HS-5 (cell line): ENCODE results near the gene IL25.
"Not testable (repeated sequence)": the region's sequence is repeated elsewhere in the genome, so short reads cannot be mapped to it uniquely, and the experiment has no call there.

Source experiments
- DNase-seq: peaks from one replicate; pipeline ENCODE4 v3.0.0-alpha.2; 2012; ENCODE audit warnings: low read depth

IL25 gene

DNA sequence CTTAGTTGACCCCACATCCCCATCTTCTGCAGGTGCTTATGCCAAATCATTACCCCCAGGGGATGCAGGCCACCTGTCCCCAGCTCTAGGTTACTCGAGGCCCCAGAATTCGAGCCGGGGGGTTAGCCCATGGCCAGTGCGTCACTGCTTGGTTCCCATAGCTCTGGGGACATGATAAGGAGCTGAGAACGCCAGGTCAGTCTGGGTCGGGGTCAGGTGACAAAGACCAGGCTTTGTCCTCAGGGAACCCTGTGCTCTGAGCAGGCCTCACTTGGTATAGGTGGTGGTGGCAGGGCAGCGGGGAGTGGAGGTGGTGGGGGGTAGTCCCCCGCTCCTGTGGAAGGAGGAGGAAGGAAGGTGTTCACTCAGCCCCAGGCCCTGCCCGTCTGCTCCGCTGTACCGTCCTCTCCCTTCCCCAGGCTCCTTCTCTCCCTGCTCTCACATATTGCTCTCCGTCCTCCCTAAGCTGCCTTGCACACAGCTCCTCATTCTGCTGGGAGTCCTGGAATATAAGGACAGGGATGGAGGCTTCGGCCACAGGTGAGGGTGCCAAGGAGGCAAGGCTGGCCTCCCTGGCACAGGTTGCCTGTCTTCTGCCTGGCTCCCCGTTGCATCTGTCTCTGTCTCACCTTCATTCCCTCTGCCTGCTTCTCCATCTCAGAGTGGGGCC is 37.5 kb downstream of the IL25 start:
- DNase-seq = no peak

DNA sequence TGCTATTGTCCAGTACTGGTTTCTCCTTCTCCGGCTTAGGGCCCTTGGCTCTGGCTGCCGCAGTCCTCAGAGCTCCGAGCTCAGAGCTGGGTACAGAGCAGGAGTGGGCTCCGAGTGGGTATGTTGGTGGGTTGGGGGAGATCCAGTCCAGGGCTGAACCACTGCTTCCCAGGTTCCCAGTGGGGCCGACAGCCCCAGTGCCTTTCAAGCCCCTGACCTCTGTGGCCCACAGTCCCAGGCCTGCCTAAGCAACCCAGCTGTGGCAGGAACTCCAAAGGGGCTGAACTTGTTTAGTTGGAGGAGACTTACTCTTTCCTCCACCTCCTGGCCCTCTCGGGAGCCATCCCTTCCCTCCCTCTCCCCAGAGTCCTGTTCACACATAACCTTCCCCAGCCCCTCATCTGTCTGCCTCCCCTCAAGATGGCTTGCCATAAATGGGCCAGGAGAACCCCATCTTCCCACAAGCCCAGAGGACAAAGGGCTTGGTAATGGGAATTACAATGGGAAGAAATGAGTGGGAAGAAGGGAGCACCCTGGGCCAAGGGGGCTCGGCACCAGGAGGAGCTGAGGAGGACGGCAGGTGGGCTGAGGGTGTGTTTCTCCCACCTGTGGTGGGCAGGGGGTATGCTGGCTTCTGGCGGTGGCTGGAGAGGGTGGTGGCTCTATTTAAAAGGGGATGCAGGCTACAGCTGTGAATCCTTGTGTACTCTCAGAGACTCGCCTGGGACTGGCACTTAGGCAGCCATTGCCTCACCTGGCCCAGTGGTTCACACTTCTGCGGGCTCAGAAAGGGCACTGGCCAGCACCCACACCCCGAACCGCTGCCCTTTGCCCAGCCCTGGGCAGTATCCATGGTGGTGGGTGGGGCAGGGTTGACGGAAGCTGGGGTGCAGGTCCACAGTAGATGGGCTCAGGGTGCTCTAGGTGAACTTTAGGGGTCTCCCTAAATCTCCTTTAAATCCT is 39.2 kb downstream of the IL25 start:
- no peak for DNase-seq

DNA sequence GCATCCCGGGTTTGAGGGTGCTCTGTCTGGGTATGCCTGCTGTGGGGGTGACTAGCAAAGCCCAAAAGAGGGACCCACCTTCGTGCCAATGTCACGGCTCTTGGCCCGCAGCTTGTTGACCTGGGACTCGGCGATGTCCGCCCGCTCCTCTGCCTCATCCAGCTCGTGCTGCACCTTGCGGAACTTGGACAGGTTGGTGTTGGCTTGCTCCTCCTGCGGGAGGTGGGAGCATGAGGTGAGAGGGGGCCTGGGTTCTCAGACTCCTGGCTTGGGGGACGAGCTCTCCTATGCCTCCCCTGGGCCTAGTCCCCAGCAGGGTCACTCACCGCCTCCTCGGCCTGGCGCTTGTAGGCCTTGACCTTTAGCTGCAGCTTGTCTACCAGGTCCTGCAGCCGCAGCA is 41.1 kb downstream of the IL25 start:
- DNase-seq = no peak

DNA sequence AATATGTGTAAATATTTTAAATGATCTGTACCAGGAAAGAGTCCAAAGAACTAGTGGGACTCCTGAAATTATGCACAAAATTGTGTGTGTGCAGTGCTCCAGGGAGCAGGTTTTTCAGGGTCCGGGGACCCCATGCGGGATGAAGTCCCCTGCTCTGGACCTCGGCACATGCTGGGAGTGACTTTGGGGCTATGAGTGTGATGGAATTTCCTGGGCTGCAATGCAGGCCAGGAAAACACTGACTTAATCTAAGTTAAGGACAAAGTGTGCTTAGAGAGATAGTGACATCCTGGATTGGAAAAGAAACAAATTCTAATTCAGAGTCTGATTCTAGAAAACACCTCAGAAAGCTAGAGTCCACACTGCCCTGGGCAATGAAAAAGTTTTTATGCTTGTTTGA is 41.6 kb downstream of the IL25 start:
- DNase-seq = no peak

DNA sequence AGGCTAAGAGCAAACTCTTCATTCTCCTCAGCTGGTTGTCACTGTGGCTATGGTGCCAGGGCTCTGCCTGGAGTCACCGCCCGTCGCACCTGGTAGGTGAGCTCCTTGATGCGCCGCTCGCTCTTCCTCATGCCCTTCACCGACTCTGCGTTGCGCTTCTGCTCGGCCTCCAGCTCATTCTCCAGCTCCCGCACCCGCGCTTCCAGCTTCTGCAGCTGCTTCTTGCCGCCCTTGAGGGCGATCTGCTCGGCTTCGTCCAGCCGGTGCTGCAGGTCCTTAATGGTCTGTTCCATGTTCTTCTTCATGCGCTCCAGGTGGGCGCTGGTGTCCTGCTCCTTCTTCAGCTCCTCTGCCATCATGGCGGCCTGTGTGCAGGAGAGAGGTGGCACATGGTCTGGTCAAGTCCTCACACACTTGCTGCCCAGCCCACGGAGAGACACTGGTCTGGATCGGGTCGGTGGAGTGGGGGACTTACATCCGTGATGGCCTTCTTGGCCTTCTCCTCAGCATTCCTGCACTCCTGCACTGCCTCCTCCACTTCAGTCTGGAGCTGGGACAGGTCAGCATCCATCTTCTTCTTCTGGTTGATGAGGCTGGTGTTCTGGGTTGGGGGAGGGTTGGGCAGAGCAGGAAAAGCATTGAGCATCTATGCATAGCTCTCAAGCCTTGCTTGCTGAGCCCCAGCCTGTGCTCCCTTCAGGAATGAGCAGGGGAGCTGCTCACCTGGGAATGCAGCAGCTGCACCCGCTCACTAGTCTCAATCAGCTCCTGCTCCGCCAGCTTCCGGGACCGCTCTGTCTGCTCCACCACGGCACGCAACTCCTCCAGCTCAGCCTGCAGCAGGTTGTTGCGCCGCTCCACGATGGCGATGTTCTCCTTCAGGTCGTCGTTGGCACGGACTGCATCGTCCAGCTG is 42.6 kb downstream of the IL25 start:
- no peak for DNase-seq

DNA sequence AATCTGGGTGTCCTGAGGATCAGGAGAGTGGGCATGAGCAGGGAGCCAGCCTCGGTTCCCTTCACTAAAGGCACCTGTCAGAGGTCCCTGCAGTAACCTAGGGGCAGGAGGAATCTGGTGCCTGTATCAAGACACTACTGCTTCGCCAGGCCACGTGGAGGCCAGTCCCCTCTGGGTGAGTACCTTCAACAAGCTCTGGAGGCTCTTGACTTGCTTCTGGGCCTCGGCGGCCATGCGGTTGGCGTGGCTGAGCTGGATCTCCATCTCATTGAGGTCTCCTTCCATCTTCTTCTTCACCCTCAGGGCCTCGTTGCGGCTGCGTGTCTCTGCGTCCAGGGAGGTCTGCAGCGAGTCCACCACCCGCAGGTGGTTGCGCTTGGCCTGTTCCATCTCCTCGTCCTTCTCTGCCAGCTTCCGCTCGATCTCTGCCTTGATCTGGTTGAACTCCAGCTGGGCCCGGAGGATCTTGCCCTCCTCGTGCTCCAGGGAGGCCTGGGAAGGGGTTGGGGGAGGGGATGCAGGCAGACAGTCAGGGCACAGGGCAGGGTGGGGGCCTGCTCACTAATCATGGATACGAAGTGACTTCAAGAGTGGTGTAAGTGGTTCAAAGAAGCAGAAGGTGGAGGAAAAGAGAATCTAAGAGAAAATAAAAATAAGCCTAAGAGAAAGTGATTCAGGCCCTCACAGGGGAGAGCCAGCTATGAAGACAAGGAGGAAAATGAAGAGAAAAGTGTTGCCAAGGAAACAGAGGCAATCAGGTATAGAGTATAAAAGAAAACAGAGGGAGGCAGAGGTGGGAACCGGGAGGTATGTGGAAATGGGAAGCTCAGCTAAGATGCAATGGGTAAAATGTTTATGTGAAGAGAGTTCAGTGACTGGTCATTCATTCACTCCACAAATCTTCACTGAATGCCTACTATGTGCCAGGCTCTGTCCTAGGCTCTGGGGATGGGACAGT is 43.5 kb downstream of the IL25 start:
- no peak for DNase-seq

DNA sequence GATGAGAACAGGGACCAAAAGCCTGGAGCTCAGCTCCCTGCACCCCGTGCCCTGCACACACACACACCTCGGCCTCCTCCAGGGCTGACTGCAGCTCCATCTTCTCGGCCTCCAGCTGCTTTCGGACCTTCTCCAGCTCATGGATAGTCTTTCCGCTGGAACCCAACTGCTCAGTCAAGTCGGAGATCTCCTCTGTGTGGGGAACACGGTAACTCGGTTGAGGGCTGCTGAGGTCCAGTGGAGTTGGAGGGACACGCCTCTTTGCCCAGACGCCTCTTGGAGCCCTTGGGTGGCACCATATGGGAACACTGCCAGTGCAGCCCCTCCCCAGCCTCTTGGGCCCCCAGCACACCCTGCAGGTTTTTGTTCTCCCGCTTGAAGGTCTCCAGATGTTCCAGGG is 44.2 kb downstream of the IL25 start:
- no peak for DNase-seq

DNA sequence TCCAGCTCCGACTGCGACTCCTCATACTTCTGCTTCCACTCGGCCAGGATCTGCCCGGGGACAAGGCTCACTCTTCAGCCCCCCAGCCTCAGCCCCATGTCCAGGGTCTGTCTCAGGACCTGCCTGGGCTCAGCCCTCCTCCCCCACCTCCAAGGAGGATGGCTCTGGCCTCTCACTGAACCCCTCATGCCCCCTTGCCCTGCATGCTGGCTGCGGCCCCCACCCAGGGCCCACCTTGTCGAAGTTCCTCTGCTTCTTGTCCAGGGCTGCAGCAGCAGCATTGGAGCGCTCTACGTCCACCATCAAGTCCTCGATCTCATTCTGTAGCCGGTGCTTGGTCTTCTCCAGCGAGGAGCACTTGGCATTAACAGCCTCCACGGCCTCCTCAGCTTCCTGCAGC is 44.7 kb downstream of the IL25 start:
- DNase-seq = not testable (repeated sequence)

DNA sequence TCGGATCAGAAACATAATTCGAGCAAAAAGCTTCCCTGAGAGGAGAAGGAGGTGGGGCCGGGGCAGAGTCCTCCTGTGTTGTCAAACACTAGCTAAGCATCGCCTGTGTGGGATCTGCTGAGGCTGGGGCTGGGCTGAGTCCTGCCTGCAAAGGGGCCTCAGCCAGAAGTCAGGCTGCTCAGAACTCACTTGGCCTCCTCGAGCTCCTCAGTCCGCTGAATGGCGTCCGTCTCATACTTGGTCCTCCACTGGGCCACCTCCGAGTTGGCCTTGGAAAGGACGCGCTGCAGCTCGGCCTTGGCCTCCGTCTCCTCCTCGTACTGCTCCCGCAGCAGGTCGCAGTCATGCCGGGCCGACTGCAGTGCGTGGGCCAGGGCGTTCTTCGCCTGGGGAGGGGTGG is 45.4 kb downstream of the IL25 start:
- DNase-seq = no peak

DNA sequence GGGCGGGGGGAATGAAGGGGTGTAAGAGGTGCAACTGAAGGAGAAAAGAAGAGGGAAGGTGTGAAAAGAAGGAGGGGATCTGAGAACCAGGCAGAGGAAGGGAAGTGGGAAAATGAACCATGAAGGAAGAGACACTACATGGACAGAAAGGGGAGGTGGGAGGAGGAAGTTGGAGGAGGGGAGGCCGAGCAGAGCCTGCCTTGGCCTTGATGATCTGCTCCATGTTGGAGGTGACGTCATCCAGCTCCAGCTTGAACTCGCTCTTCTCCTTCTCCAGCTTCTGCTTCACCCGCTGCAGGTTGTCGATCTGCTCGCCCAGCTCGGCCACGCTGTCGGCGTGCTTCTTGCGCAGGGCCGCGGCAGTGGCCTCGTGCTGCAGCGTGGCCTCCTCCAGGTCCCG is 47.0 kb downstream of the IL25 start:
- not testable (repeated sequence) for DNase-seq

DNA sequence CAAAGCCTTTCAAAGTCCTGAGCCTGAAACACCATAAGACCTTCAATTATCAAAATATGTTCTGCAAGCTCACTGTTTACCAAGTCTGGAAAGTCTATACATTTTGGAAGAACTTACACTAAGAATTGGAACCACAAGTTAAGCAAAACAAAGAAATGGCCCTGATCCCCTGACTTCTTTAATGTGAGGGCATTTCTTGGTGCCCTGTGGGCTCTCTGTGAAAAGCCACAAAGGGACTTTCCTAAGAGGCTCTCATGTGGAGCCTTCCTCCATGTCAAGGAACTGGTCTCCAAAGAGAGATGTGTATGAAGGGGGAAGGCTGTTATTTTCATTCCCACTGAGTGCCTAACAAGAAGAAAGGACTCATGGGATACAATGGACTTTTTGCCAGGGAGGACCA is 49.0 kb downstream of the IL25 start:
- DNase-seq = no peak

DNA sequence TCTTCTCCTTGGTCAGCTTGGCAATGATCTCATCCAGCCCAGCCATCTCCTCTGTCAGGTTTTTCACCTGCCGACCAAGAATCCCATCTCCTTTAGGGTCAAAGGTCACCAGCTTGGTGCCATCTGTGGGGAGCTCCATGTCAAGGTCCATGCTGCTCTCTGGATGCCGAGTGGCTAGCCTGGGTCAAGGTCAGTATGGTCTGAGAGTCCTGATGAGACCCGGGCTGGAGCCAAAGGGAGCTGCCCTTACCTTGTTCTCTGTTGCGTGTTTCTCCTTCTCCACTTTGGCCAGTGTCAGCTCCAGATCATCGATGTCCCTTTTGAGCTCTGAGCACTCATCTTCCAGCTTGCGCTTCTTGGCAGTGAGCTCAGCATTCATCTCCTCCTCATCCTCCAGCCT is 51.0 kb downstream of the IL25 start:
- DNase-seq = no peak

DNA sequence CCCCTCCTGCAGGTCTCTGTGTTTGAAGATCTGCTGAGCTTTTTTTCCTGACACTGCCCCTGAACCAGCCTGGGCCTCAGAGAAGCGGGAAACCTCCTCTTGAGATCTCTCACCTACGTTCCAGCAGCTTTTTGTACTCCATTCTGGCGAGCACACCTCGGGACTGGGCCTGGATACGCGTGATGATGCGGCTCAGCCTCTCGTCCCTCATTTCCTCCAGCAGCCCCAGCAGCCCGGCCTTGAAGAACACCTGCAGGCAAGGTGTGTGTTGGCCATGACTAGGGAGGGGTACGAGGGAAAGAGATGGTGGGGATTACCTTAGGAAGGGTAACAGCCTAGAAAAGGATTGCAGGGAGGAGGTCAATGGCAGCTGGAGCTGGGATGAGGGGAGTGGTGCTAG is 52.6 kb downstream of the IL25 start:
- no peak for DNase-seq

DNA sequence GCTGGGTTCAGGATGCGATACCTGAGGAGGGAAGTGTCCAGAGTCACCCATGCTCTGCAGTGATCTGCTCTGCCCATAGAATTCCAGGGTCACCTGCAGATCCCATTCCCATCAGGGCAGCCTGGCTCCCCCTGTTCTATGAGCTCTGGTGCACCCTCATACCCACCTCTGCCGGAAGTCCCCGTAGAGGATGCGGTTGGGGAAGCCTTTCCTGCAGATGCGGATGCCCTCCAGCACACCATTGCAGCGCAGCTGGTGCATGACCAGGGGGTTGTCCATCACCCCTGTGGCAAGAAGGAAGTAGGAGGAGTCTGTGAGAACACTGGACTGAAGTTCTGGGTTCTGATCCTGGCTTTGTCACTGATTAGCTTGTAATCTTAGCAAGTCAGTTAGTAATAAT is 53.2 kb downstream of the IL25 start:
- DNase-seq = not testable (repeated sequence)
